Caco-2 (cell line): ENCODE data around the gene HTT. TPM values are rescaled to one million over a fixed set of nuclear protein-coding genes. Genes with fewer than 3 reads are reported as not detected.

Experiments
- BruUV-seq: library from RNA; stranded (reverse); fragments of 400-500 nt; replicated peaks from 2 replicates; lab custom pipeline; 2021; lab: Mats Ljungman, UMichigan
- CTCF ChIA-PET: fragments of 300-600 bp; sonication (Branson Sonifier 250); formaldehyde crosslinking; loops from one replicate; lab custom pipeline; 2022; ENCODE audit warnings: antibody characterized with exemption; lab: Charles Lee
- POLR2A ChIA-PET: fragments of 300-600 bp; sonication (Branson Sonifier 250); formaldehyde crosslinking; loops from one replicate; lab custom pipeline; 2022; ENCODE audit warnings: antibody characterized with exemption; lab: Charles Lee
- DNase-seq, 2 experiments: peaks; one replicate each; pipeline versions ENCODE4 v3.0.0 to v3.0.0-alpha.2; 2020 to 2022
- H3K27me3 ChIP-seq: replicated peaks from 2 replicates; pipeline ENCODE4 v1.6.0; 2011; ENCODE audit warnings: low read length; ENCODE audit not compliant: control insufficient read depth, insufficient read depth
- H3K36me3 ChIP-seq: 2 replicates; pipeline ENCODE4 v1.5.1; 2011; ENCODE audit warnings: low read length; ENCODE audit not compliant: control insufficient read depth, insufficient read depth
- H3K4me1 ChIP-seq: fragments of 250-450 bp; sonication (Bioruptor Pico); 2 replicates; pipeline ENCODE4 v1.5.1; 2020; ENCODE audit warnings: mild to moderate bottlenecking
- H3K4me3 ChIP-seq: 2 replicates; pipeline ENCODE4 v1.5.1; 2011; ENCODE audit warnings: low read depth, mild to moderate bottlenecking, control low read depth, low read length
- H3K9me3 ChIP-seq: fragments of 250-450 bp; sonication (Bioruptor Pico); 2 replicates; pipeline ENCODE4 v1.5.1; 2020; ENCODE audit warnings: mild to moderate bottlenecking, moderate library complexity
- H3K27ac Mint-ChIP-seq: one replicate; pipeline ENCODE4 v1.8.0; 2022; ENCODE audit warnings: mixed read lengths; ENCODE audit not compliant: unreplicated experiment
- H3K27me3 Mint-ChIP-seq: one replicate; pipeline ENCODE4 v1.8.0; 2022; ENCODE audit warnings: mixed read lengths; ENCODE audit not compliant: insufficient read depth, unreplicated experiment
- H3K36me3 Mint-ChIP-seq: one replicate; pipeline ENCODE4 v1.8.0; 2022; ENCODE audit warnings: mild to moderate bottlenecking, mixed read lengths; ENCODE audit not compliant: insufficient read depth, unreplicated experiment
- H3K4me1 Mint-ChIP-seq: one replicate; pipeline ENCODE4 v1.8.0; 2022; ENCODE audit warnings: low read depth, mixed read lengths; ENCODE audit not compliant: unreplicated experiment
- H3K4me3 Mint-ChIP-seq: one replicate; pipeline ENCODE4 v1.8.0; 2022; ENCODE audit warnings: mild to moderate bottlenecking, moderate library complexity, mixed read lengths; ENCODE audit not compliant: unreplicated experiment
- H3K9me3 Mint-ChIP-seq: one replicate; pipeline ENCODE4 v1.8.0; 2022; ENCODE audit warnings: mixed read lengths; ENCODE audit not compliant: unreplicated experiment
- CTCF ChIP-seq, 2 experiments: fragments of 200-600 bp in 1 of 2; IDR thresholded peaks; 1 replicate in 1 of 2; 2 replicates in 1 of 2; pipeline versions ENCODE4 v1.5.1 to v1.8.0; 2011 to 2022; ENCODE audit warnings: antibody characterized with exemption in 1 of 2, control low read depth in 1 of 2, inconsistent platforms in 1 of 2, low read depth in 1 of 2, low read length in 1 of 2, mild to moderate bottlenecking in 1 of 2, moderate library complexity in 1 of 2; ENCODE audit not compliant: insufficient read depth in 1 of 2, severe bottlenecking in 1 of 2, unreplicated experiment in 1 of 2
- intact Hi-C: fragments of 100-400 bp; cut with micrococcal nuclease; formaldehyde crosslinking; loops from one replicate; pipeline ENCODE4 v1.10.0; 2022; ENCODE audit not compliant: unreplicated experiment
- total RNA-seq: library from RNA; stranded (reverse); gene quantifications from 2 replicates; pipeline ENCODE4 v1.2.3, GENCODE V29; 2022

HTT gene
- total RNA-seq, 1 experiment from 2014 or later = 63.3 TPM

DNA sequence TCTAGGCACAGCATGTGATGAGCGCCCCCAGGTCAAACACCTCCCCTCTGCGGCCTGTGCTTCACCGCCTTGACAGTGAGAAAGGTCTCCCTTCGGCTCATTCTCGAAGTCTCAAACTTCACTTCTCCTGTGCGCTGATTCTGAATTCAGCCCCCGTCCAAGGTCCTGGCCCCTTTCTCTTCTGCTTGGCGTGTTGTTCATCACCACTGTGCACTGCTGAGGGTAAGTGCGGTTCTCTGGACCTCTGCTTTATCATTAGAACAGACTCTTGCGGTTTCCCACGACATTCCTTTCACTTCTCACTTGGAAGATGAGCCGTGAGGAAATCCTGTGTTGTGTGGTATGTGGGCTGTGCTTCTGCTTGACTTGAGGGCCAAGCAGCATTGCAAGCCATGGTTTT is 12.0 kb upstream of the HTT start:
- no peak for DNase-seq
- intact Hi-C loops = no loop called here
- no peaks in the 10 kb centered on the region for H3K4me1 Mint-ChIP-seq
- no peaks in the 10 kb centered on the region for H3K36me3 Mint-ChIP-seq
- H3K27me3 ChIP-seq = no peaks in the 10 kb centered on the region
- no peak for TF ChIP-seq CTCF (IDR thresholded peaks at IDR 0.05; ENCODE audit: insufficient read depth in 1 of 2, low read depth in 1 of 2, low read length in 1 of 2, severe bottlenecking in 1 of 2, unreplicated experiment in 1 of 2)
- no peaks in the 10 kb centered on the region for H3K27me3 Mint-ChIP-seq
- no peaks in the 10 kb centered on the region for H3K36me3 ChIP-seq
- H3K27ac Mint-ChIP-seq = no peak overlapping the region
- H3K9me3 Mint-ChIP-seq = no peaks in the 10 kb centered on the region
- no peaks in the 10 kb centered on the region for H3K9me3 ChIP-seq
- no TSS peak for BruUV-seq
- ChIA-PET CTCF (no interaction called here), POLR2A (no interaction called here)
- H3K4me1 ChIP-seq = no peaks in the 10 kb centered on the region
- H3K4me3 ChIP-seq = no peak overlapping the region
- no peak overlapping the region for H3K4me3 Mint-ChIP-seq

- Mint-ChIP-seq H3K27ac (no peak overlapping the region), H3K4me3 (no peak overlapping the region), H3K27me3 (no peaks in the 10 kb centered on the region), H3K9me3 (no peaks in the 10 kb centered on the region), H3K4me1 (no peaks in the 10 kb centered on the region), H3K36me3 (no peaks in the 10 kb centered on the region)
- CTCF ChIA-PET = no interaction called here
- H3K9me3 ChIP-seq = no peaks in the 10 kb centered on the region
- no peaks in the 10 kb centered on the region for H3K27me3 ChIP-seq
- TF ChIP-seq CTCF (IDR thresholded peaks at IDR 0.05; ENCODE audit: insufficient read depth in 1 of 2, low read depth in 1 of 2, low read length in 1 of 2, severe bottlenecking in 1 of 2, unreplicated experiment in 1 of 2) = no peak
- intact Hi-C loops = no loop called here
- no peak for DNase-seq
- POLR2A ChIA-PET = no interaction called here
- no peaks in the 10 kb centered on the region for H3K36me3 ChIP-seq
- no TSS peak for BruUV-seq
- H3K4me3 ChIP-seq = no peak overlapping the region
- H3K4me1 ChIP-seq = no peaks in the 10 kb centered on the region
Measured at GRCh38 chr4:3065551-3065950, 8.9 kb upstream of the HTT start.

DNA sequence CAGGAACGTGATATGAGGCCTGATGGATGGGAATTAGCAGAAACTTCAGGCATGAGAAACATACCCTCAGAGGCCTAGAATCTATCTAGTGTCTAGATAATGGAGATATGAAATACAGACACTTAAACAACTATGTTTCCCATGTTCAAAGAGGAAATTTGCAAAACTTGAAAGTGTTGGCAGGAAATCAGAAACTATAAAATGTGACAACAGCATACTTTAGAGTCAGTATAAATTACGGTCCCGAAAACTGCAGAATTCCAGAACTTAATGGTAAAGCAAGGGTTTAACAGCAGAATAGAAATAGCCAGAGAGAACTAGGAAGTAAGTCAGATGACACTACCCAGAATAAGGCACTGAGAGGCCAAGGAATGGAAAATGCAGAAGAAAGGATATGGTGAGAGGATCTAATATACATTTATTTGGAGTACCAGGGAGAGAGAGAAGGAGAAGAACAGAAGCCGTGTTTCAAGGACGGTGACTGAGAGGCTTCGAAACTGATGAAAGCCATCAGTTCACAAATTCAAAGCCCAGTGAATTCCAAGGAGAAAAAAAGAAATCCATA is 7.6 kb upstream of the HTT start:
- H3K4me3 ChIP-seq = no peak overlapping the region
- ChIA-PET POLR2A (no interaction called here), CTCF (no interaction called here)
- Mint-ChIP-seq H3K36me3 (no peaks in the 10 kb centered on the region), H3K4me1 (no peaks in the 10 kb centered on the region), H3K27me3 (no peaks in the 10 kb centered on the region), H3K9me3 (no peaks in the 10 kb centered on the region), H3K4me3 (no peak overlapping the region), H3K27ac (no peak overlapping the region)
- no peaks in the 10 kb centered on the region for H3K4me1 ChIP-seq
- intact Hi-C loops = no loop called here
- DNase-seq = no peak
- BruUV-seq = no TSS peak
- no peak for TF ChIP-seq CTCF (IDR thresholded peaks at IDR 0.05; ENCODE audit: insufficient read depth in 1 of 2, low read depth in 1 of 2, low read length in 1 of 2, severe bottlenecking in 1 of 2, unreplicated experiment in 1 of 2)
- no peaks in the 10 kb centered on the region for H3K27me3 ChIP-seq
- no peaks in the 10 kb centered on the region for H3K36me3 ChIP-seq
- no peaks in the 10 kb centered on the region for H3K9me3 ChIP-seq
